Measurements from ENCODE around the gene ATP1B2. TPM values are rescaled to one million over a fixed set of nuclear protein-coding genes. Genes with fewer than 3 reads are reported as not detected.

ATP1B2 gene
- total and polyA plus RNA-seq, 2 of the 8 experiments (the other 6 are each of a cell fraction or from before 2014, with no cell fraction given): 9.1 to 21.0 TPM

- Histone ChIP-seq H2BK120ac (replicated peaks; ENCODE audit: low read depth, low read length) (no peak overlapping the region), H3K4me1 (replicated peaks in 1 of 4; ENCODE audit: control insufficient read depth in 3 of 4, insufficient read depth in 4 of 4, low read length in 3 of 4) (peaks cover 5 to 18% (median 12%) of the 10 kb centered on the region in 4 experiments), H2AFZ (ENCODE audit: low read length) (no peak overlapping the region), H3K9me3 (ENCODE audit: insufficient read depth in 2 of 2, low read depth in 1 of 2, low read length in 1 of 2) (peaks cover 5 to 13% of the 10 kb centered on the region in 2 experiments; a peak in 2 of 4 replicates), H4K8ac (ENCODE audit: extremely low read depth, insufficient read depth, low read length) (no peak overlapping the region), H2BK20ac (ENCODE audit: low read length) (no peak overlapping the region), H3K4ac (replicated peaks; ENCODE audit: insufficient read length, low read depth, low read length) (no peak overlapping the region), H3K23ac (ENCODE audit: insufficient read length) (no peak overlapping the region), H3K79me2 (ENCODE audit: control insufficient read depth in 1 of 2, insufficient read depth in 2 of 2, low read length in 2 of 2) (peaks cover 2 to 33% of the 10 kb centered on the region in 2 experiments; a peak in 3 of 4 replicates), H3K18ac (ENCODE audit: extremely low read depth, low read length) (no peak overlapping the region), H3K56ac (replicated peaks; ENCODE audit: insufficient read length, low read depth, low read length) (no peak overlapping the region), H3K79me1 (ENCODE audit: low read depth, low read length) (peaks cover 3% of the 10 kb centered on the region; the same call in 1 of the 2 replicates), H2BK15ac (ENCODE audit: low read length) (no peak overlapping the region), H3K27me3 (replicated peaks in 1 of 4; ENCODE audit: control insufficient read depth in 3 of 4, extremely low read depth in 1 of 4, insufficient read depth in 3 of 4, low read length in 3 of 4) (no peaks in the 10 kb centered on the region), H2BK12ac (ENCODE audit: low read depth, low read length) (0 out of 2 replicates have a peak overlapping the region, but pooled peaks have one; percentile 60), H3K14ac (ENCODE audit: insufficient read length) (no peak overlapping the region), H4K20me1 (replicated peaks in 1 of 2; ENCODE audit: control insufficient read depth in 1 of 2, insufficient read depth in 2 of 2, low read length in 2 of 2) (peaks cover 5 to 6% of the 10 kb centered on the region in 2 experiments), H3K36me3 (ENCODE audit: control insufficient read depth in 2 of 4, insufficient read depth in 4 of 4, low read length in 3 of 4) (peaks cover 23 to 36% (median 31%) of the 10 kb centered on the region in 4 experiments), H3K4me2 (ENCODE audit: insufficient read depth in 1 of 2, low read depth in 2 of 2, low read length in 2 of 2) (peak overlapping the region; percentile 47 to 57; a peak in 3 of 4 replicates), H3K23me2 (ENCODE audit: low read depth, low read length) (no peaks in the 10 kb centered on the region), H4K91ac (replicated peaks; ENCODE audit: insufficient read length, low read length) (peak overlapping the region; percentile 57), H2AK5ac (ENCODE audit: low read depth, low read length) (no peak overlapping the region), H3K27ac (ENCODE audit: low read depth, low read length) (no peak overlapping the region), H2BK5ac (ENCODE audit: low read depth, low read length) (no peak overlapping the region), H4K5ac (ENCODE audit: insufficient read length, low read depth, low read length) (no peak overlapping the region), H3K4me3 (ENCODE audit: extremely low read depth in 1 of 4, insufficient read depth in 2 of 4, low read depth in 3 of 4, low read length in 4 of 4) (peak overlapping the region in 2 of 4 experiments; percentile 1 to 15; a peak in 2 of 8 replicates), H3K9ac (replicated peaks in 1 of 4; ENCODE audit: extremely low read depth in 1 of 4, low read depth in 3 of 4, low read length in 3 of 4) (no peak overlapping the region)
- FAIRE-seq (peak; percentile 32), DNase-seq (ENCODE audit: low read depth in 1 of 2, low spot score in 2 of 2) (no peak)
- ChIA-PET CTCF (ENCODE audit: partially characterized antibody) (interaction anchor here (0.6 to 15.7 kb wide), 6 partner anchors 8 to 88 kb away, joined by 4 to 332 read pairs (median 66); partner anchors contain the start of genes SHBG, SOX15, TP53 and WRAP53), POLR2A (ENCODE audit: partially characterized antibody) (interaction anchor here (0.7 to 79.4 kb wide), 8 partner anchors 11 to 159 kb away, joined by 3 to 2272 read pairs (median 8); partner anchors contain the start of genes ATP1B2, CD68, FXR2 and MPDU1)
- 28% methylated on average over 10 of the region's 10 CpGs; no CpG with 5 or more reads in 1 of the 2 experiments for WGBS, 2 experiments (ENCODE audit: extremely low coverage in 1 of 2, insufficient coverage in 1 of 2, insufficient read length in 1 of 2, insufficient replicate concordance in 2 of 2, low coverage in 1 of 2, low lambda C conversion rate in 2 of 2, missing lambda C conversion rate in 1 of 2)
- no peak for TF ChIP-seq YY1 (IDR thresholded peaks at IDR 0.05; ENCODE audit: low read depth, low read length)
- TF ChIP-seq SIX5 (IDR thresholded peaks at IDR 0.05; ENCODE audit: low read depth, low read length): no peak
- TF ChIP-seq RXRA (IDR thresholded peaks at IDR 0.05; ENCODE audit: insufficient read depth, low read depth, low read length): no peak
- no peak for TF ChIP-seq KDM4A (IDR thresholded peaks at IDR 0.05; ENCODE audit: low read depth, low read length, severe bottlenecking)
- TF ChIP-seq CREB1 (IDR thresholded peaks at IDR 0.05): no peak
- no peak for TF ChIP-seq POLR2AphosphoS5 (IDR thresholded peaks at IDR 0.05; ENCODE audit: low read depth, low read length)
- TF ChIP-seq TCF12 (IDR thresholded peaks at IDR 0.05; ENCODE audit: low read depth, low read length): no peak
- TF ChIP-seq SP4 (IDR thresholded peaks at IDR 0.05; ENCODE audit: low read length): no peak
- no peak for TF ChIP-seq MAFK (IDR thresholded peaks at IDR 0.05; ENCODE audit: low read depth, low read length)
- TF ChIP-seq ATF3 (IDR thresholded peaks at IDR 0.05; ENCODE audit: insufficient read depth, low read depth, low read length): no peak
Measured at GRCh38 chr17:7677388-7678067, 26.8 kb downstream of the ATP1B2 start.

All from H1 (cell line).